ENCODE data around the gene GNB1.
A peak's percentile ranks its signal among the peaks of the same experiment; 100 is the strongest.

GNB1 gene

GRCh38 chr1:1785666-1786065 lies 105.2 kb downstream of the GNB1 start:
- no peak overlapping the region for H3K27ac ChIP-seq (ENCODE audit: low read depth, low read length)
- H3K36me3 ChIP-seq (ENCODE audit: control insufficient read depth, low read length), result peaks cover 59% of the 10 kb centered on the region
- H3F3A ChIP-seq (ENCODE audit: control insufficient read depth, insufficient read depth), result peaks cover 41% of the 10 kb centered on the region
- TF ChIP-seq EZH2phosphoT487 (IDR thresholded peaks at IDR 0.05; ENCODE audit: borderline replicate concordance, low read length), result no peak
- no peak for TF ChIP-seq CTCF (IDR thresholded peaks at IDR 0.05; ENCODE audit: low read depth, low read length, poor library complexity, severe bottlenecking)
- no peaks in the 10 kb centered on the region for H3K9me3 ChIP-seq (ENCODE audit: control insufficient read depth, insufficient read depth, low read length)
- H4K20me1 ChIP-seq (ENCODE audit: control insufficient read depth, insufficient read depth, low read depth, low read length), result no peaks in the 10 kb centered on the region
- H3K4me2 ChIP-seq (ENCODE audit: low read length), result no peak overlapping the region
- peaks cover 42% of the 10 kb centered on the region for H3K4me1 ChIP-seq (ENCODE audit: control insufficient read depth, low read length)
- no peak overlapping the region for H3K4me3 ChIP-seq (ENCODE audit: low read length)
- no peaks in the 10 kb centered on the region for H3K9me2 ChIP-seq (replicated peaks; ENCODE audit: control insufficient read depth, low read length)
- peaks cover 9% of the 10 kb centered on the region for H3K79me2 ChIP-seq (ENCODE audit: control insufficient read depth, low read length)
- H3K27me3 ChIP-seq (ENCODE audit: control insufficient read depth, low read length), result no peaks in the 10 kb centered on the region

- H3K4me2 ChIP-seq (ENCODE audit: low read length), result no peak overlapping the region
- H3K4me3 ChIP-seq (ENCODE audit: low read length), result no peak overlapping the region
- peaks cover 3% of the 10 kb centered on the region; the same call in 1 of the 2 replicates for H3K79me2 ChIP-seq (ENCODE audit: control insufficient read depth, low read length)
- no peaks in the 10 kb centered on the region for H3K9me2 ChIP-seq (replicated peaks; ENCODE audit: control insufficient read depth, low read length)
- no peaks in the 10 kb centered on the region for H3K9me3 ChIP-seq (ENCODE audit: control insufficient read depth, insufficient read depth, low read length)
- H3F3A ChIP-seq (ENCODE audit: control insufficient read depth, insufficient read depth), result peaks cover 48% of the 10 kb centered on the region
- TF ChIP-seq EZH2phosphoT487 (IDR thresholded peaks at IDR 0.05; ENCODE audit: borderline replicate concordance, low read length) (no peak), CTCF (IDR thresholded peaks at IDR 0.05; ENCODE audit: low read depth, low read length, poor library complexity, severe bottlenecking) (no peak)
- H3K4me1 ChIP-seq (ENCODE audit: control insufficient read depth, low read length), result peaks cover 50% of the 10 kb centered on the region
- peaks cover 53% of the 10 kb centered on the region for H3K36me3 ChIP-seq (ENCODE audit: control insufficient read depth, low read length)
- H3K27me3 ChIP-seq (ENCODE audit: control insufficient read depth, low read length), result no peaks in the 10 kb centered on the region
- H3K27ac ChIP-seq (ENCODE audit: low read depth, low read length), result no peak overlapping the region
- no peaks in the 10 kb centered on the region for H4K20me1 ChIP-seq (ENCODE audit: control insufficient read depth, insufficient read depth, low read depth, low read length)
These were observed 106.0 kb downstream of the GNB1 start for GRCh38 chr1:1784933-1785332.

- no peaks in the 10 kb centered on the region for H3K27me3 ChIP-seq (ENCODE audit: control insufficient read depth, low read length)
- H4K20me1 ChIP-seq (ENCODE audit: control insufficient read depth, insufficient read depth, low read depth, low read length), result no peaks in the 10 kb centered on the region
- H3K79me2 ChIP-seq (ENCODE audit: control insufficient read depth, low read length), result peaks cover 3% of the 10 kb centered on the region; the same call in 1 of the 2 replicates
- H3F3A ChIP-seq (ENCODE audit: control insufficient read depth, insufficient read depth), result peaks cover 58% of the 10 kb centered on the region
- H3K4me3 ChIP-seq (ENCODE audit: low read length), result peak overlapping the region; percentile 56
- TF ChIP-seq EZH2phosphoT487 (IDR thresholded peaks at IDR 0.05; ENCODE audit: borderline replicate concordance, low read length), result no peak
- TF ChIP-seq CTCF (IDR thresholded peaks at IDR 0.05; ENCODE audit: low read depth, low read length, poor library complexity, severe bottlenecking), result no peak
- H3K27ac ChIP-seq (ENCODE audit: low read depth, low read length), result peak overlapping the region; percentile 100
- H3K9me2 ChIP-seq (replicated peaks; ENCODE audit: control insufficient read depth, low read length), result no peaks in the 10 kb centered on the region
- H3K9me3 ChIP-seq (ENCODE audit: control insufficient read depth, insufficient read depth, low read length), result no peaks in the 10 kb centered on the region
- peaks cover 60% of the 10 kb centered on the region for H3K4me1 ChIP-seq (ENCODE audit: control insufficient read depth, low read length)
- H3K36me3 ChIP-seq (ENCODE audit: control insufficient read depth, low read length), result peaks cover 47% of the 10 kb centered on the region
- peak overlapping the region; percentile 100 for H3K4me2 ChIP-seq (ENCODE audit: low read length)
These were observed 107.6 kb downstream of the GNB1 start for GRCh38 chr1:1783320-1783719.

All from DOHH2 (cell line).